ENCODE measurements around the gene MILR1.
"Not testable (repeated sequence)": the region's sequence is repeated elsewhere in the genome, so short reads cannot be mapped to it uniquely, and the experiment has no call there.

MILR1 gene

DNA sequence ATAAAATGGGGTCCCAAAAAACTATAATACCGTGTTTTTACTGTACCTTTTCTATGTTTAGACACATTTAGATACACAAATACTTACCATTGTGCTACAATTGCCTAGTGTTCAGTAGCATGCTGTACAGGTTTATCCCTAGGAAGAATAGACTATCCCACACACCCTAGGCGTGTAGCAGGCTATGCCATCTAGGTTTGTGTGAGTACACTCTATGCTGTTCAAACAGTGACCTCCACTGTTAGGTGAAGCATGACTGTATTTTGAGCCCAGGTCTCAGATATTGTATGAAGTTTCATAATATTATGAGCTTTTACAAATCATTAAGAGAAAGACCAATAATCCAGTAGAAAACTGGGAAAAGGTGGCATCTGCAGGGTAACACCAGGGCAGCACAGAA, 23.6 kb downstream of the MILR1 start:
- DNase-seq, result no peak

DNA sequence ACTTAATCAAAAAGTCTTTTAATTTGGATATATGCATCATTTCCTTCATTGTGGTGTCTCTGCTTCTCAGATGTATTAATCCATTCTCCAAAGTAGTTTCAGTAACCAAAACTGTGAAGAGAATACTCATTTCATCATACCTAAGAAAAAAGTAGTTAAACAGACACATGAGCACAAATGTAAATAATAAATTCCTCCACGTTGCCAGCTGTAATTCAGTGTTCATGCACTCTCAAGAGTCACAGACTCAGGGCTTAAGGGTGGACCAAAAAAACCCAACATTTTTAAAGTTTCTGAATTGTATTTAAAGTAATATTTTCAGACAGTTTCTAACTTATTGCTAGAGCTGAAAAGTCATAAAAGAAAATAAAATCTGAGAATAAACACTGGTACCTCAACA, 28.9 kb downstream of the MILR1 start:
- no peak for DNase-seq

DNA sequence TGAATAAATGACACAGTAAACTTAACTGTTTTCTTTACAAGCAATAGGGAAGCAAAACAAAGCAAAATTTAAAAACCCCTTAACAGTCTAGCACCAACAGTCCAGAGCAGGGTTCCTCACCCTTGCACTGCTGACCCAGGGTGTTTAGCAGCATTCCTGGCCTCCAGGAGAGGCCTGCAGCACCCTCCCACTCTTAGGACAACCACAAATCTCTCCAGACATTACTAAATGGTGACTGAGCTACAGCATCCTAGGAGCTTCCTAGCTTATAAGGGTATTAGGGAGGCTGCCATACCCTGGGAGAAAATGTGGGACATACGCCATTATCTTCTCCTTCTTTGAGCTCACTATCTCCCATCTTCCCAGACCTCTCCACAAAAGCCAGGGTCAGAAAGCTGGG, 32.0 kb downstream of the MILR1 start:
- DNase-seq, result no peak

DNA sequence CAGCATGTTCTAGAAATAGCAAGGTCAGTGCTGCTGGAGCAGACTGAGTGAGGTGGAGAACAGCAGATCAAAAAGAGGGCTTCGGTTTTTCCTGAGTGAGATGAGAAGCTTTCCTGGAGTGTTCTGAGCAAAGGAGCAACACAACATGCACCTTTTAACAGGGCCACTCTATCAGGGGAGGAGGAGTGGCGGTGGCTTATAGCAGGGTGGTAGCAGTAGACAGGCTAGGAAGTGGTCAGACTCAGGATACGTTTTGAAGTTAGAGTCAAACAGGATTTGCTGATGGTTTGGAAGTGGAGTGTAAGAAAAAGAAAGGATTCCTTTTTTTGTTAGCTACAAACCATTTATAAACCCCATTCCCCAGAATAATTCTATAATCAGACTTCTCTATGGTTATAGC, 35.5 kb downstream of the MILR1 start:
- DNase-seq, result no peak

DNA sequence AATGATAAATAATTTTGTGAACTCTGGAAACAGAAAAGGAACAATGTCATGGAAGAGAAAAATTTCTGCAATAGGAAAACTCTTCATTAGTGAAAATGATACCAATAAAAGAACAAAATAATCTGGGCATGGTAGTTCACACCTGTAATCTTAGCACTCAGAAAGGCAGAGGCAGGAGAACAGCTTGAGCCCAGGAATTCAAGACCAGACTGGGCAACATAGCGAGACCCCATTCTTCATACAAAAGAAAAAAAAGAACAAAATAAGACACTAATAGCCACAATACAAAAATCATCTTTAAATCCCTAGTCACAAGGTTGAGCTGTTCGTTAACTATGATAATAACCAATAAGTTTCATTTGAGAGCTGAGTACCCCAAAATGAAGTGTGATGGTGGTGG, 39.4 kb downstream of the MILR1 start:
- DNase-seq, result no peak

DNA sequence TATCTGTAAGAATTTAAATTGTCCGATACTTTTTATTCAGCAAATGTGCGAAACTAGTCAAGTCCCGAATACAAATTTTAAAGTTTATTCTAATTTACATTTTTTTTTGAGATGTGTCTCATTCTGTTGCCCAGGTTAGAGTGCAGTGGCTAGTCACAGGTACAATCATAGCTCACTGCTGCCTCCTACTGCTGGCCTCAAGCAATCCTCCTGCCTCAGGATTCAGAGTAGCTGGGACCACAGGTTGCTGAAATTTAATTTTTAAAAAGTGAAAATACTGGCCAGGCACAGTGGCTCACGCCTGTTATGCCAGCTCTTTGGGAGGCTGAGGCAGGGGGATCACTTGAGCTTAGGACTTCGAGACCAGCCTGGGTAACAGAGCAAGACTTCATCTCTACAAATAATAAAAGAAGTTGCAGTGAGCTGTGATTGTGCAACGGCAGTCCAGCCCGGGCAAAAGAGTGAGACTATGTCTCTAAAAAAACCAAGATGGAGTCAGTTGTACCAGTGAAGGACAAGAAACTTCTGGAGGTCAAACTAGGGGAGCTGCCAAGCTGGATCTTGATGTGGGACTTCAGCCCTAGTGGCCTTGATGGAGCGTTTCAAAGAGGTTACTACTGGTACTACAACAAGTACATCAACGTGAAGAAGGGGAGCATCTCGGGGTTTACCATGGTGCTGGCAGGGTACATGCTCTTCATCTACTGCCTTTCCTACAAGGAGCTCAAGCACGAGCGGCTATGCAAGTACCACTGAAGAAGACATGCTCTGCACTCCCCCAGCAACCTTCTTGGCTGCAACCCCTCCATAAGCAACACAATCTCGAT, 42.3 kb downstream of the MILR1 start:
- DNase-seq, result peak; percentile 56 to 72

DNA sequence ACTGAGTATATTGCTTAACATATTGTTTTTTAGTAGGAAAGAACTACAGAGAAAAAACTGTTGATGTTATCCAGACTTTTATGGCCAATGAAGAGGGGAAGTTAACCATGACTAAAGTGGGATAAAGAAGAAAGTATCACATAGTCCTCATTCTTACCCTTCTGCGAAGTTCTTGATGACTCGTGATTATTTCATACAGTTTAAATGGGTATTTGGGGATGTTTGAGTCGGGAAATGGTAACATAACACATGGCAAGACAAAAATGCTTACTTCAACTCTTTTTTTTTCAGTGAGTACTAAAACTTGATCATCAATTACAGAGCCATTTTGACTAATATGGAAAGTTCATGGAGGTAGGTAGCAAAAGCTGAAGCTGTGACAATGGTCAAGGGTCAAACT, 43.1 kb downstream of the MILR1 start:
- no peak for DNase-seq

DNA sequence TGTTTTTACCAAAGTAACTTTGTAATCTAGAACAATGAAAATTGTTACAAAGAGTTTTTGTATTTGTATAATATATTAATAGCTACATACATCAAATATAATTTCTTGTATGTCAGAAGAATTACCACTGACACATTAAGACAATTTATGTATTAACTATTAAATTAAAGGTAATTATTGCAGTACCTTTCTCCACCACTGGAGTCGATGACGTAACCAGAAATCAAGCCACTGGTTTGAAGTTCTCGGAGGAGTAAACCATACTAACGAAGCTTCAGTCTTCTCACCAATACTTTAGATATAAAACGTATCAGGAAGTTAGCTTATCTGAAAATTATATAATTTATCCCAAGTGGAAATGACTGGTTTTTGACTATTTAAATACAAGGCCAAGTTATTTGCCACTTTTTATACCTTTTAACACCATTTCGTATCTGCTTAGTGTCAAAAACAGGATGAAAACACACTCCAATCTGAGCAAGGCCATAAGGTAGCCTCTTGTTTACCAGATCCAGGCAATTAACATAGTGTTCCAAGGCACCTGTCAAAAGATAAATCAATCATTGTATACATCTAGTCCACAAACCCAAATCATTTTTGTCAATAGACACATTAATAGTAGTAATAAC, 43.7 kb downstream of the MILR1 start:
- DNase-seq, result no peak

DNA sequence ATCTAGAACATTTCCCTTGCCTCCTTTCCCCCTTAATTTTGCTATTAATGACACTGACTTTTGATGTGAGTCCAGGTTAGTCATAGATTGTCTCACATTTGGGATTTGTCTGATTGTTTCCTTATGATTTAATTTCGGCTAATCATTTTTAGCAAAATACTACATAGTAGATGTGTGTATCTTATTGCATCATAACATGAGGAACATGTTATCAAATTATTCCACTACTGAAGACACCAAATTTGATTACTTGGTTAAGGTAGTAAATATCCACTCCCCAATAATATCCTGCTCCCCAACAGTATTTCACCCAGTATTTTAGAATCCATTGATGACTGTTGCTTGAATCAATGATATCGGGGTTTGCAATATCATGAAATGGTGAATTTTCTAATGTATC, 45.2 kb downstream of the MILR1 start:
- DNase-seq, result no peak

DNA sequence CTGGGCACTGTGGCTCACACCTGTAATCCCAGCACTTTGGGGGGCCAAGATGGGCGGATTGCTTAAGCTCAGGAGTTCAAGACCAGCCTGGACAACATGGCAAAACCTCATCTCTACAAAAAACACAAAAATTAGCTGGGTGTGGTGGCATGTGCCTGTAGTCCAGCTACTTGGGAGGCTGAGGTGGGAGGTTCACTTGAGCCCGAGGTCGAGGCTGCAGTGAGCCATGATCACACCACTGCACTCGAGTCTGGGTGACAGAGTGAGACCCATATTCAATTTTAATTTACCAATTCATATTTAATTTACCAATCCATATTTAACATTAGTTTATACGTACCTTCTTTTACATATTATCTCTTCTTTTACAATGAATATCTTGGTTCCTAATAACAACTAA, 46.4 kb downstream of the MILR1 start:
- not testable (repeated sequence) for DNase-seq

DNA sequence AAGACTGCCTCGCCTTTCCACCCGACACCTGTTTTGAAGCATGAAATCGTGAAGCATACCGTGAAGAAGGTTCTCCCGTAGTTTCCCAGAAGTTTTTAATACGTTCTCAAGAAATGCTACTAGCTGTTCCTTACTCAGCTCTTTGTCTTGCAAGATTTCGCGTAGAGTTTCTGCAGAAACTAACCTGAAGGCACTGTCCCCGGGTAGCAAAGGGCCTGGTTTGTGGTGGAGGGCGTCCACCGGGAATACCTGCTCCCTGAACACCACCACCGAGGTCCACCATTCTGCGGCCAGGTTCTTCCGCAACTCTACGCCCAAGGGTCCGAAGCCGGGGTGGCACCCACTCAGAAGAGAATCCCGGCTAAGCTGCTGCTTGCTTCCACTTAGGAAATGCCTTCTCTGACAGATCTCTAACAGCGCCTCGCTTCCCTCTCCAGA, 47.5 kb downstream of the MILR1 start:
- DNase-seq, result no peak

DNA sequence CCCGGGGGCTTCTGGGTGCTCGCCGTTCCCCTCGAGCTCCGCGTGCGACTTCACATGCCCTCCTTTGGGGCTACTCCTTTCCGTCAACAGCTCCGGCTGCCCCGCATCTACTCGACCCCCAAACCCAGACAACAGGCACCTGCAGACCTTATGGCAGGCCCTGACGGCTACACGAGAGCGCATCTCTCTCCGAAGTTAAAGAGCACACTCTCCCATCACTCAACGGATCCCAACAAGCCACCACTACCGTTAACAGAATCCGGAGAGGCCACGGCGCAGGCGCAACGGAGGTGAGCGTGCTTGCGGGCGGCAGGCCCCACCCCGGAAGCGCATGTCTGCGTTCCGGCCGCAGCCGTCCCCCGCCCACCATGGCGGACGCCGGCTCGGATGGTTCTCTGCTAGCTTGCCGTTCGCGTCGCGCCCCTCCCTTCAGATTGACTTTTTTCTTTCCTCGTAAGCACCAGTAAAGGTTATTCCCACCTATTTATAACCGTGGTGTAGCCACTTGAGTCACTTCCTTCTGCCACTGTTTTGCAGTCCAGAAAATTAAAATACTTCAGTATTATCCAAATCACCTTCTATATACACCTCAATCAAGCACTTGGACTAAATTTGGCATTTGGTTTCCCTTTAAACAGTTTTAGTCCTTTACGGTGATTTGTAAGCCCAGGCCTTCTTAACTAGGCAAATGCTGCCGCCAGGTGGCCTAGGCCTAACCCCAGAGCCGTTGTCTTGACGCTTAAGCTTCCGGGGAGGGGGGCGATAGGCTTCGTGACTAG, 48.1 kb downstream of the MILR1 start, which contains the start of gene POLG2:
TSS of gene POLG2 (minus strand) at position 269 of the 779 bp plus-strand sequence. CDS start at position 183, 86 bp downstream.
- DNase-seq, result peak; percentile 97

DNA sequence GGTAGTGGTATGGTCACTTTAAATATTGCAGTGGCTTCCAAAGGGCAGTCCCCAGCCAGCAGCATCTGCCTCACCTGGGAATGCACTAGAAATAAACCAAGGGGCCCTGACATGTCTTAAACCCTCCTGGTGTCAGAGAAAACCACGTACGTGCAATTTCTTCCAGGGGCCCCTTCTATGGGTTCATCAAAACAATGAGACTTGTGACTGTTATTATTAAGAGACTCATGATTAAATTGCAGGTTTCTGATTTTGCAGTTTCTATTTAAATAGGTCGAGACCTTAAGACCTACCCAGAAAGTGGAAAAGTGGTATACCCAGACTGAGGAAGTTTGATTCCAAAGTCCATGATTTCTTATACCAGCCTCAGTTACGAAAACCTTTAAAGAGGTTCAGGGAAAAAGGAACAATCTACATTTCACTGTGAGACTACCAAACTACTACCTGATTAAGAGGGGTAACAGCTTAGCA, 48.7 kb downstream of the MILR1 start:
- no peak for DNase-seq

DNA sequence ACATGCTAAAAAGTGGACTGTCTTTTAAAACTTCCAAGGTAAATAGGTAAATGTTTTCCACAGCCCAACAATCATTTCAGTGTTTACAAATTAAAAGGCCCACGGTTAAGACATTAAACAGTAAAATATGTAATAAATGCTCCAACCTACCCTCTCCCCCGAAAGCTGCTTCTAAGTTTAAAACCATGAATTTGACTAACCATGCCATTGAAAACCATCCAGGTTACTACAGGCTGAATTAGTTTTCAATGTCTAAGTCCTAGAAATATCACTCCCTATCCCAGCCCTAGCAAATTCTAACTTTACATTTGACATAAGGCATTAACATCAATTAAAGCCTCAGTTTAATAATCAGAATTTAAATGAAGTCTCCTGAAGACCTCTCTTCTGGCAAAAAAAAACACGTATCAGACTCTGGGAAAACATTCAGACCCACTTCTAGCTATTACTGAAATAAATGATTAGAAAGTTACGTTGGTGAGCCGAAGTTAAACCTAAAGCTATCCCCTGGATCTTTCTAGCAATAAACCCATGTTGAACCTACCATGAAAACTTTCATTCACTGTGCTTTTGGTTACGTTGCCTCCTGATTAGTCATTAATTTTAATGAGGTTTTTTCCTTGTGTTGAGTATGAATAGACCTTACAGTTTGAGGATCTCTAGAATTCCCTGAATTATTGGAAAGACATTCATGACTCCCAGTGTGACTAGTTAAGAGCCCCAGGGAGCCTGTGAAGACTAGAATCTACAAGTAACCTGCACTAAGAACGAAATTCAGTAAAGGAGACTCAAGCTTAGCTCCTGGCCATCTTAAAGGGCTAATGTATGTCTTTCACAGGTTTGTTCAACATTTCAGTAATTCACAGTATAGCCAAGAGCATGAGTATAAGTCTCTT, 49.6 kb downstream of the MILR1 start:
- DNase-seq, result no peak

DNA sequence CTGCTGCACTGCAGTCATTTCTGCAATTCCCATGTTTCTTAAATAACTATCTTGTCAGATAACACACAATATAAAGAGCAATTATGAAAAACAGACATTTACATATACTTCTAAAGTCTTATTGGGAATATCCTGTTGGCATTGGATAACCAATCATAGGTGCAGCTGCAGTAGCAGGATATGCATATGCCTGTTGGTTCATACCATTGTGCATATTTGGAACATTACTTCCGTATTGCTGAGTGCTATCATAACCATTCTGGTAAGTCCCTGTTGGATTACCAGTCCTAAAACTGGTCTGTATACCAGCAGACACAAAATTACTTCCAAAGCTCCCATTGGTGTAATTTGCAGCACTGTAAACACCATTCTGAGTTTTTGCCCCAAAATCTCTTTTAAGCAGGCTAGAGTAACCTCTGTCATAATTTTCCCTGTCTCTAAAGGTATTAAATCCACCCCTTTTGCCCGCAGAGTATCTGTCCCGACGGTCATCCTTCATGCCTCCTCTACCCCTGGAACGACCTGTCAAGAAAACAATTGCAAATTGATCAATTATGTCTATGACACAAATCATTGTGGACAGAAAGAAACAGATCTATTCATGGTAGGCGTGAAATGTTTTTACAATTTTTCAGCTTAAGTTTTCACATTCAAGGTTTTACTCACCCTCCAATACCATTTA, 51.0 kb downstream of the MILR1 start:
- no peak for DNase-seq

DNA sequence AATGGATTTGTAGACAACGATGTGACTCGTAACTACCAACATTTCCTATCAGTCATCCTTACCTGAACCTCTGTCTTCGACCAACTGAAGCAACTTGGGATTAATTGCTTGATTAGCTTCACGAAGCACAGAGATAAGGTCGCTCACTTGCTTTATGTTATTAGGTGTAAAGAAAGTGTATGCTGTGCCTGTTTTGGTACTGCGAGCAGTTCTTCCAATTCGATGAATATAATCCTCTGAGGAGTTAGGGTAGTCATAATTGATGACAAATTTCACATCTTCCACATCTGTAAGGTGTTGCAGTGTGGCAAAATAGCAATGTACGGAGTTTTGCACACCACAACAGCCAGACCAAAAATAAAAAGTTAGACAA, 51.6 kb downstream of the MILR1 start:
- no peak for DNase-seq

DNA sequence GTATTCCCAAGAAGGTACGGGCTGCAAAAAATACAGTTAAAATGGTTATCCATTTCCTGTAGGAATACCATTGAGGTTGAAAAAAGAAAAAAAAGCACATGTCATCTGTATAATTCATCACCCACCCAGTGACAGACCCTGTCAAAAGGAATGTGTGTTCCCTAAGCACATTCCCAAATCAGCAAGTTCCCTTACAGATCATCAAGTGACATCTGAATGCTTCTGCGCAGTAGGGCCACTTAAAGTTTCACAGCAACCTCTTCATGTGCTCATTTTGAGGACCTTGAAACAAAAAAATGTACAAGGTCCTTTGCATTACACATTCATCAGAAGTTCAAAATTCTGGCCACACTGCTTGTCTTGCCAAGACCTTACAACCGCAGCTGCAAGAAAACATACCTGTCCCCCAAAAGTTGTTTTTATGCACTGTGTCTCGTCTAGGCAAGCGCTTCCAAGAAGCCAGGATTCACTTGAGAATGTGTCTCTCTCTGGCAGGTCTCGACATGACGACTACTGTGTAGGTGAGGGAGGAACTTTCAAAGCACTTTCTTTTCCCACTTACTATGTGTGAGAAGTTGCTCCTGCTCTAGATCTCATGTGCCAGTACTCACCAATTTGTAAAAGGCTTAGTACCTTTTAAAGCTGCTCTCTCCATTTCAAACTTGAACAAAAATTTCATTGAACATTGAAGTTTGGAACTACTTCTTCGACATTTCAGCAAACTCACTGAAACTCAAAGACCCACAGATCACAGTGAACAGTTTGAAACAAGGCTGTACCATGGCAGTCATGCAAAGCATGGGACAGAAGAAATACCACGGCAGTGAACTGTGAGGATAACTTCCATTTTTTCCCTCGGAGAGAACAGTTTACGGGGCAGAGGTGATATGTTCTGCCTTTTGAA, 52.2 kb downstream of the MILR1 start:
- no peak for DNase-seq

DNA sequence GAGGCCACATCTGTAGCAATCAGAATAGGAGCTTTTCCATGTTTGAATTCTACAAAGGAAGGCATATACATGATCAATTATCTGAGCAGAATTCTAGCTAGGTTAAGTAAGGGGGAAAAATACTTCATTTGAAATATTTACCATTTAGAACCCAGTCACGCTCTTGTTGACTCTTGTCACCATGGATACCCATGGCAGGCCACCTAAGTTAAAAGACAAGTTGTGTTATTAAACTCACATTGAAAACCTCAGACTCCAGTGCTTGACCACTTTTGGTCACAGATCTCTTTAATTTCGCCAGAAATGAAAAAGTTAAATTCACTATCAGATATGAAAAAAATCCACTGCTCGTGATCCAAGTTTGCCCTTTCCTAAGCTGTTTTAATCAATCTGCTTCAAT, 53.1 kb downstream of the MILR1 start:
- no peak for DNase-seq

DNA sequence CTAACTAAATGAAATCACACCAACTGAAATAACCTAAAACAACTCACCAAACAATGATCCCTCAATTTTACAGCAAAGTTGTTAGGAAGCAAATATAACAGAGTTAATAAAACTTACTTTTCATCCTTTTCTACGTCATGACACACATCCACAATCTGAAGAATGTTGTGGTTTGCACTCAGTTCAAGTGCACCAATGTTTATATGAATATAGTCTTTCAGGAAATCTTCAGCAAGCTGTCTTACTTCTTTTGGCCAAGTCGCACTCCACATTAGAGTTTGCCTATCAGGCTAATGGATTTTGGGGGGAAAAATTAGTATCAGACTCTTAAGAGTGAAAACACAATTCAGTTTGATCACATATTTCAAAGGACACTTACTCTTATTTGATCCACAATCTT, 53.9 kb downstream of the MILR1 start:
- no peak for DNase-seq

DNA sequence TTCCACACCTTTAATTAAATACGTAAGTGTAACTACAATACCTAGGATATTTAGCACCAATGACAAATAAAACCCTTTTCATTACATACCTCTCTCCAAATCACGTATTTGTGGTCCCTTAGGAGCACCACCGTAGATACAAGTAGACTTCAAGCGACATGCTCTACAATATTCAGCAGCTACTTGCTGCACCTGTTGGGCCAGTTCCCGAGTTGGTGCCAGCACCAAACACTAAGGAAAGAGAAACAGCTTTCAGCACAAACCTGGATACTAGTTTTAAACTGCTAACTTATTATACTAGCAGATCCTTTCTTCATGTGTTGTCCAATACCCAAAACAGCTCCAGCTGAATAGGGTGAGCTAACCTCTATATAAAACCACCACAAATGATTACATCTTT, 54.4 kb downstream of the MILR1 start:
- no peak for DNase-seq

Measured in activated T-cell treated with anti-CD3 and anti-CD28 coated beads, Interleukin-2, amount 50 U/mL, for 48 hours (primary cell).